Testis (tissue), 2 donors: Measurements from ENCODE around the gene TXNRD2.

Experiments
- CTCF ChIP-seq, 3 experiments: fragments of 450-650 bp in 2 of 3; fragments of 200-600 bp in 1 of 3; sonication (generic) in 1 of 3; IDR thresholded peaks; one replicate each; pipeline ENCODE4 v1.5.1; 2016 to 2019; ENCODE audit warnings: antibody characterized with exemption in 3 of 3, mild to moderate bottlenecking in 2 of 3, moderate library complexity in 1 of 3
- POLR2A ChIP-seq: fragments of 450-650 bp; IDR thresholded peaks from one replicate; pipeline ENCODE4 v1.6.1; 2017; ENCODE audit warnings: antibody characterized with exemption, mild to moderate bottlenecking, moderate library complexity

DNA sequence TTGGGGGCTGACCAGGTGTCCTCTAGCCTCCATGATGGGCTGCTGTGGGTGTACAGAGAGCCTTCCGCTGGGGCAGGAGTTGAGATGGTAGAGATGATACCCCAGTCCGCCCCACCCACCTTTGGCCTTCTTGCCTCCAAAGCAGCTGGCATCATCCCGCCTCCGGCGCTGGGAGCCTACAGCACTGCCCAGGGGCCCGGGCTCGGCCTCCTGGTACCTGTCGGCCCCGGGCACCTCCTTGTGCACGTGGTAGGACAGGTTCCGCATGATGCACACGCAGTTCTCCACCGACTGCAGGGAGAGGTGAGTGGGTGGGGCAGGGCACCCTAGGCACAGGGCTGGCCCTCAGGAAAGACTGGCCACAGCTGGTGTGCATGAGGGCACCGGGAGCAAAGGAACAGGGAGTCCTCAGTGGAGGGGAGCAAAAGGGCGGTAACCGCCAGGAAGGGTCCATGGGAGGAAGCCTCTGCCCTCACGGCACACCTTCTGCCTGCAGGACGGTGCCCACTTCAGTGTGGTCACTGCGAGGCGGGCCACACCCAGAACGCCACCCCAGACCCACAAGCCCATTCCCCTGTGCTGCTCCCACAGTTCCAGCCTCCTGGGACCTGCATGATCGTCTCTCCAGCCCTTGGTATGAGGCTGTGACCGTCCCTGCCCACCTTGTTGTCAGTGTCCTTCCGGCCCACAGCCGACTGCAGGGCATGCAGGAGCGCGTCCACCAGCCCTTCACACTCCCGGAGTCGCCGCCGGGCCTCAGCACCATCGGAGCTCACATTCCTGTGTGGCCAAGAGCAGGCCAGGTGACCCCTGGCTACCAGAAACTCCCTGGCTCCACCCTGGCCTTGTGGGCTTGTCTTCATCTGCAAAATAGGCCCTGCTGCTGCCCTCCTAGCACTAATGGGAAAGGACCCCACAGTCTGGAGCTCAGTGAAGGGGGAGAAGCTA, 36.0 kb upstream of the TXNRD2 start:
- TF ChIP-seq CTCF (IDR thresholded peaks at IDR 0.05), result no peak
- no peak for TF ChIP-seq POLR2A
